HT1080 (cell line): Measurements from ENCODE around the gene PRODH. TPM values are rescaled to one million over a fixed set of nuclear protein-coding genes. Genes with fewer than 3 reads are reported as not detected.
"Not testable (repeated sequence)": the region's sequence is repeated elsewhere in the genome, so short reads cannot be mapped to it uniquely, and the experiment has no call there.

Source experiments
- DNase-seq: peaks from one replicate; pipeline ENCODE4 v3.0.0-alpha.2; 2015; ENCODE audit warnings: low read depth
- total RNA-seq: library from RNA; depleted of rRNA; stranded (reverse); fragments of >200 nt; shearing (Covaris generic); gene quantifications from 2 replicates; pipeline ENCODE4 v1.2.3, GENCODE V29; 2014; rRNA removed

Gene PRODH
- total RNA-seq, 1 experiment from 2014 or later = 0.06 TPM

GRCh38 chr22:18911535-18911934, 24.6 kb downstream of the PRODH start:
- DNase-seq = not testable (repeated sequence)

GRCh38 chr22:18909556-18909955, 26.5 kb downstream of the PRODH start:
- DNase-seq = no peak

DNA sequence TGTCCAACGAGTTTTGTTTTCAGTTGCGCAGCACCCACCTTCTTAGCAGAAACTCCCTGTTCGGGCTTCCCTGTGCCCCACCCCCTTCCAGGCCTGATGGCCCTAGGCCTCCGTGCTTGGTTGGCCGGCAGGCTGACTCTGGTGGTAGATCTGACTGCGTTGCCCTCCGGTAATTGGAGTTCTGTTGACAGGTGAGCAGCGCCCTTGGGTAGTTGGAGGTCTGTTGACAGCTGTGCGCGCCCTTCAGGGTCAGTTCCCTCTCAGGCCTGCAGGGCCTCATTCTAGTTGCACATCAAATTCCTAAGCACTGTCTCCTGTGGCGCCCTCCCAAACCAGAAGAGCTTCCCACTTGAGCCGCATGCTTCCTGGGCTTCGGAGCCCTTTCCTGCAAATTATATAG, 29.2 kb downstream of the PRODH start:
- DNase-seq = no peak

DNA sequence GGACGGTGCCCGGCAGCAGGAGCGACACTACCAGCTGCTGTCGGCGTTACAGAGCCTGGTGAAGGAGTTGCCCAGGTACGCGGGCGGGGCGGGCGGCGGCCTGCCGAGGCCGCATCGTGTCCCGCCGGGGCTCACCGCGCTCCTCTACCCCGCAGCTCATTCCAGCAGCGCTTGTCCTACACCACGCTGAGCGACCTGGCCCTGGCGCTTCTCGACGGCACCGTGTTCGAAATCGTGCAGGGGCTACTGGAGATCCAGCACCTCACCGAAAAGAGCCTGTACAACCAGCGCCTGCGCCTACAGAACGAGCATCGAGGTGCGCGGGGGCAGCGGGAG, 29.7 kb downstream of the PRODH start:
- not testable (repeated sequence) for DNase-seq

GRCh38 chr22:18905540-18906409, 30.3 kb downstream of the PRODH start, which contains the start of gene DGCR6:
Gene DGCR6 (plus strand): TSS chr22:18906320. CDS start chr22:18906375, 55 bp downstream.
- no peak for DNase-seq

DNA sequence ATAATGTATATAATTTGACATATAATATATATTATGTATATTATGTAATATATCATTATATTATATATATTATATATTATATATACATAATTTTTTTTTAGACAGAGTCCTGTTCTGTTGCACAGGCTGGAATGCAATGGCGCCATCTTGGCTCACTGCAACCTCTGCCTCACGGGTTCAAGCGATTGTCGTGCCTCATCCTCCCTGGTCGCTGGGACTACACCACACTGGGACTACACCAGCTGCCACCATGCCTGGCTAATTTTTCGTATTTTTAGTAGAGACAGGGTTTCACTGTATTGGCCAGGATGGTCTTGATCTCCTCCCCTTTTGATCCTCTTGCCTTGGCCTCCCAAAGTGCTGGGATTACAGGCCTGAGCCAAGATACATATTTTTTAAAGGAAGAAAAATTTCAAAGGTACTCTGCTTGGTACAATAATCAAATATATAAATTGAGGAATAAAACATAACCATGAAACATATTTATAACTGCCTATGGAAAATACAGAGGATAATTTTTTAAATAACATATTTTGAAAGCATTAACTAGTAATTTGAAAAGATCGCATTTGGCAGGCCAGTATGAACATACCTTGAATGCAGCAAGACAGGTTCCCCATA, 39.9 kb downstream of the PRODH start:
- not testable (repeated sequence) for DNase-seq

GRCh38 chr22:18893775-18894174, 42.3 kb downstream of the PRODH start:
- not testable (repeated sequence) for DNase-seq

GRCh38 chr22:18890510-18891192, 45.4 kb downstream of the PRODH start:
- DNase-seq = not testable (repeated sequence)

DNA sequence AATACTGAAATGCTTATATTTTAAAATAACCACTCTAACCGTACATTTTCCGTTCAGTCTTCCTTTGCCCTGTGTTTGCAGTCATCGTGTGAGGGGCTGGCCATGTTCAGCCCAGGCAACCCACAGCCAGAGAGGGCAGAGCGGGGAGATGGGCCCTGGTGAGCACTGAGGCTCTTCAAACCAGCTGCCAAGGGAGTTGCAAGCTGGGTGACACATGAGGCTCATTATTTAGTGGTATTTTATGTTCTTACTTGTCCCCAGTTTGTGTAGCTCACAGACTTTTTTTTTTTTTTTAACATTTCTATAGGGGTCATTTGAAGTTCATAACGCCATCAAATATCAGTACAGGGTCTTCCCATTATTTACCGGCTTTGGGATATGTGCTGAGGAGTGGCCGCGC, 48.0 kb downstream of the PRODH start:
- DNase-seq = no peak

DNA sequence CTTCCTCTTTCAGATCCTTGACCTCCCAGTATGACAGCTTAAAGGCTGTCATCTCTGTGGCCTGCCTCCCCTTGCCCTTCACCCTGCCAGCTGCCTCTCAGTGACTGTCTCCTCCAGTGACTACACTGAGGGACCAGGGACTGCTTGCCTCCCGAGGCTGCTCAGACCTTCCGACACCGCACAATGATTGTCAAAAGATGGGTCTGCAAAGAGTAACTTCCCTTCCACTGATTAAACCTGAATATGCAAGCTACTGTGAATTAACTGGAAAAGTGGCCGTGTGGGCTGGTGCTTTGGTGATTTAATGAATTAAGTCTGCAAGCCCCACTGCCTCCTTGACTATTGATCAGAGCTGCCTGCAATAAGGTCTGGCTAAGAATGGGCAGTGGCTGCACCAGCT, 51.6 kb downstream of the PRODH start:
- DNase-seq = not testable (repeated sequence)

DNA sequence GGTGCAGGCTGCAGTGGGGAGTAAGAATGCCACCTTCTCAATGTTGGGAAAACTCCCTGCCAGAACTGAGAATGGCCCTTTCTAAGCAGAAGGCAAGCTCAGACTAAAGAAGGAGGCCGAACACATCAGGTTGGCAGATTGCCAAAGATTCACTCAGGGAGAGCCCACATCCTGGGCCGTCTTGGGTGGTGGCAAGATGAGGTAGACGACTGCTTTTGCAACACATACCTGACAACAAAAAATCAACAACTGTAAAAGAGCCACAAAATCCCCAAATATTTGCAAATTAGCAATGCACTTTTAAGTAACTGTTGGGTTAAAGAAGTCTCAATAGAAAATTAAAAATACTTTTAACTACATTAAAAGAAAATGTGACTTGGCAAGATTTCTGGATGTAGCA, 54.8 kb downstream of the PRODH start:
- DNase-seq = not testable (repeated sequence)

Other genes starting within 250 kb of the PRODH start
- 0.57 and 0.88 TPM in 2 replicates for gene DGCR6, start 30.0 kb downstream of the PRODH start, total RNA-seq
- 29.9 and 33.6 TPM in 2 replicates for gene DGCR2, start 186.1 kb upstream of the PRODH start, total RNA-seq
- not detected in 2 replicates for gene TSSK2, start 195.0 kb upstream of the PRODH start, total RNA-seq
- gene ESS2, start 208.4 kb upstream of the PRODH start, total RNA-seq = 12.6 and 16.8 TPM in 2 replicates
- gene GSC2, start 214.0 kb upstream of the PRODH start, total RNA-seq = not detected in 2 replicates
- 72.2 and 82.2 TPM in 2 replicates for gene SLC25A1, start 242.4 kb upstream of the PRODH start, total RNA-seq